SK-N-SH (cell line): ENCODE results near the gene PARP9. TPM values are rescaled to one million over a fixed set of nuclear protein-coding genes. Genes with fewer than 3 reads are reported as not detected.

Source experiments
- CTCF ChIA-PET: fragments of 300-600, 350-600 bp; formaldehyde crosslinking; extraction: SDS; loops from one replicate; lab custom pipeline; 2021; lab: Yijun Ruan, JAX
- POLR2A ChIA-PET: fragments of 350-600 bp; sonication (Branson Sonifier 250); formaldehyde crosslinking; extraction: SDS; loops from one replicate; lab custom pipeline; 2020; ENCODE audit warnings: antibody characterized with exemption, inconsistent platforms; lab: Yijun Ruan, JAX
- DNase-seq: peaks from one replicate; pipeline ENCODE4 v3.0.0; 2012
- H2AFZ ChIP-seq: fragments of 200-600 bp; sonication (generic); 2 replicates; pipeline ENCODE4 v1.8.1; 2016; ENCODE audit warnings: antibody characterized with exemption, mild to moderate bottlenecking, low read depth
- H3F3A ChIP-seq: fragments of 200-600 bp; sonication (generic); replicated peaks from 2 replicates; pipeline ENCODE3; 2016; ENCODE audit warnings: antibody characterized with exemption, mild to moderate bottlenecking; ENCODE audit not compliant: insufficient read depth
- H3K27ac ChIP-seq, 2 experiments: fragments of 200-500 bp in 1 of 2; fragments of 200-600 bp in 1 of 2; sonication (Bioruptor generic) in 1 of 2; sonication (generic), shearing (Covaris generic) in 1 of 2; 2 replicates each; pipeline versions ENCODE4 v1.5.1 to v1.6.1; 2014 to 2016; ENCODE audit warnings: low read depth in 2 of 2, inconsistent platforms in 1 of 2, low read length in 1 of 2, mild to moderate bottlenecking in 1 of 2, mixed read lengths in 1 of 2
- H3K27me3 ChIP-seq: fragments of 200-600 bp; sonication (generic), shearing (Covaris generic); 2 replicates; pipeline ENCODE4 v1.6.1; 2016; ENCODE audit warnings: mixed run types; ENCODE audit not compliant: insufficient read depth
- H3K36me3 ChIP-seq, 2 experiments: fragments of 200-500 bp in 1 of 2; fragments of 200-600 bp in 1 of 2; sonication (Bioruptor generic) in 1 of 2; sonication (generic) in 1 of 2; replicated peaks in 1 of 2; 2 replicates each; pipeline versions ENCODE3 to v1.5.1; 2014 to 2016; ENCODE audit warnings: low read length in 1 of 2, mild to moderate bottlenecking in 1 of 2; ENCODE audit not compliant: insufficient read depth in 2 of 2, control insufficient read depth in 1 of 2
- H3K4me1 ChIP-seq, 2 experiments: fragments of 200-500 bp in 1 of 2; fragments of 200-600 bp in 1 of 2; sonication (Bioruptor generic) in 1 of 2; sonication (generic), shearing (Covaris generic) in 1 of 2; 2 replicates each; pipeline versions ENCODE4 v1.5.1 to v1.6.1; 2014 to 2016; ENCODE audit warnings: low read depth in 1 of 2, low read length in 1 of 2, mixed run types in 1 of 2; ENCODE audit not compliant: insufficient read depth in 2 of 2, control insufficient read depth in 1 of 2
- H3K4me2 ChIP-seq: fragments of 200-600 bp; sonication (generic), shearing (Covaris generic); 2 replicates; pipeline ENCODE4 v1.6.1; 2017; ENCODE audit warnings: mixed run types
- H3K4me3 ChIP-seq, 2 experiments: fragments of 200-500 bp in 1 of 2; fragments of 200-600 bp in 1 of 2; sonication (Bioruptor generic) in 1 of 2; sonication (generic), shearing (Covaris generic) in 1 of 2; 2 replicates each; pipeline versions ENCODE4 v1.5.1 to v1.8.1; 2014 to 2016; ENCODE audit warnings: low read depth in 2 of 2, inconsistent platforms in 1 of 2, low read length in 1 of 2, mild to moderate bottlenecking in 1 of 2, mixed read lengths in 1 of 2, moderate library complexity in 1 of 2
- H3K79me2 ChIP-seq: fragments of 200-600 bp; sonication (generic); 2 replicates; pipeline ENCODE4 v1.8.1; 2017; ENCODE audit warnings: mild to moderate bottlenecking; ENCODE audit not compliant: insufficient read depth
- H3K9ac ChIP-seq: fragments of 200-600 bp; sonication (generic); 2 replicates; pipeline ENCODE4 v1.6.1; 2017; ENCODE audit warnings: mixed run types
- H3K9me2 ChIP-seq: fragments of 200-600 bp; sonication (generic); 2 replicates; pipeline ENCODE4 v1.6.1; 2017; ENCODE audit warnings: mixed run types
- H3K9me3 ChIP-seq: fragments of 200-600 bp; sonication (generic); 2 replicates; pipeline ENCODE4 v1.6.1; 2017; ENCODE audit warnings: mixed run types, mild to moderate bottlenecking, moderate library complexity
- H4K20me1 ChIP-seq: fragments of 200-600 bp; sonication (generic); 2 replicates; pipeline ENCODE4 v1.6.1; 2017; ENCODE audit warnings: mild to moderate bottlenecking, mixed run types; ENCODE audit not compliant: insufficient read depth
- CTCF ChIP-seq: fragments of 200-600 bp; sonication (generic); IDR thresholded peaks from 2 replicates; pipeline ENCODE4 v1.6.1; 2017; ENCODE audit warnings: antibody characterized with exemption, mild to moderate bottlenecking, moderate library complexity
- EZH2phosphoT487 ChIP-seq: fragments of 200-600 bp; sonication (generic); IDR thresholded peaks from 2 replicates; pipeline ENCODE4 v1.6.1; 2017; ENCODE audit warnings: low read depth, mixed run types, mild to moderate bottlenecking, antibody characterized with exemption, moderate library complexity, borderline replicate concordance
- FOSL2 ChIP-seq: IDR thresholded peaks from 2 replicates; pipeline ENCODE4 v1.4.0; 2012; ENCODE audit warnings: low read depth, mild to moderate bottlenecking, moderate library complexity, borderline replicate concordance
- FOXJ3 ChIP-seq: sonication (generic); formaldehyde crosslinking; IDR thresholded peaks from 2 replicates; pipeline ENCODE4 v1.5.1; 2020; ENCODE audit warnings: mild to moderate bottlenecking, missing genetic modification reagents
- GABPA ChIP-seq: IDR thresholded peaks from 2 replicates; pipeline ENCODE4 v1.4.0; 2012; ENCODE audit warnings: low read depth, mild to moderate bottlenecking
- GATA2 ChIP-seq: sonication (generic); formaldehyde crosslinking; IDR thresholded peaks from 2 replicates; pipeline ENCODE4 v1.5.0; 2020; ENCODE audit warnings: mild to moderate bottlenecking, missing genetic modification reagents
- IRF3 ChIP-seq: fragments of 150-350 bp; IDR thresholded peaks from 2 replicates; pipeline ENCODE4 v1.6.1; 2016; ENCODE audit warnings: mild to moderate bottlenecking, low read depth, low read length
- MAX ChIP-seq: IDR thresholded peaks from 2 replicates; pipeline ENCODE4 v1.4.0; 2012; ENCODE audit warnings: low read depth
- MXI1 ChIP-seq: IDR thresholded peaks from 2 replicates; pipeline ENCODE4 v1.6.1; 2012; ENCODE audit warnings: mild to moderate bottlenecking, low read depth, low read length, improper control_type of control experiment
- NRF1 ChIP-seq: IDR thresholded peaks from 2 replicates; pipeline ENCODE4 v1.6.1; 2012; ENCODE audit warnings: low read depth, mild to moderate bottlenecking, low read length
- POLR2AphosphoS5 ChIP-seq: IDR thresholded peaks from 2 replicates; pipeline ENCODE4 v1.6.1; 2012; ENCODE audit warnings: low read depth, low read length
- RFX5 ChIP-seq: IDR thresholded peaks from 2 replicates; pipeline ENCODE4 v1.6.1; 2012; ENCODE audit warnings: mild to moderate bottlenecking, improper control_type of control experiment, low read length
- SMC3 ChIP-seq: IDR thresholded peaks from 2 replicates; pipeline ENCODE4 v1.6.1; 2012; ENCODE audit warnings: low read depth, low read length, improper control_type of control experiment
- TAF1 ChIP-seq: IDR thresholded peaks from 2 replicates; pipeline ENCODE4 v1.6.1; 2012; ENCODE audit warnings: low read depth, mild to moderate bottlenecking, low read length, moderate library complexity, borderline replicate concordance
- TCF12 ChIP-seq: IDR thresholded peaks from 2 replicates; pipeline ENCODE4 v1.4.0; 2012
- WGBS: methylation state at CpG from one replicate; pipeline ENCODE4 v1.1.6; 2017; ENCODE audit warnings: low lambda C conversion rate; 5-methylcytosine and 5-hydroxymethylcytosine counted together
- polyA plus RNA-seq, 3 experiments: library from polyadenylated mRNA; depleted of rRNA; stranded (reverse); fragments of >200 nt; gene quantifications; 2 replicates each; pipeline ENCODE4 v1.2.3, GENCODE V29; 2012

The PARP9 gene
- polyA plus RNA-seq, 1 of the 3 experiments (the other 2 are of a cell fraction), result 13.5 TPM

GRCh38 chr3:122580470-122580869, 16.4 kb upstream of the PARP9 start:
- no peak overlapping the region for H3K4me2 ChIP-seq
- no peaks in the 10 kb centered on the region for H3K9me2 ChIP-seq
- H3K27ac ChIP-seq, result no peak overlapping the region
- H3K79me2 ChIP-seq, result no peaks in the 10 kb centered on the region
- H3K9me3 ChIP-seq, result peaks cover 15% of the 10 kb centered on the region; the same call in 1 of the 2 replicates
- WGBS, result 86% methylated on average over 3 of the region's 3 CpGs
- DNase-seq, result no peak
- POLR2A ChIA-PET, result no interaction called here
- TF ChIP-seq RFX5, result no peak
- TF ChIP-seq IRF3, result no peak
- no peak for TF ChIP-seq TAF1
- no peak for TF ChIP-seq MAX
- no peak for TF ChIP-seq FOXJ3
- TF ChIP-seq EZH2phosphoT487, result no peak
- no peak for TF ChIP-seq NRF1
- no peak for TF ChIP-seq FOSL2
- no peak for TF ChIP-seq MXI1
- no peak for TF ChIP-seq CTCF
- TF ChIP-seq TCF12, result no peak
- TF ChIP-seq SMC3, result no peak
- no peak for TF ChIP-seq GATA2 (CRISPR knock-in tag)
- TF ChIP-seq, all 33 proteins: peak for 0
- Histone ChIP-seq H3K36me3 (no peaks in the 10 kb centered on the region), H3K4me3 (no peak overlapping the region), H4K20me1 (no peaks in the 10 kb centered on the region), H3K4me1 (no peaks in the 10 kb centered on the region), H3K27me3 (no peaks in the 10 kb centered on the region), H3F3A (no peaks in the 10 kb centered on the region), H2AFZ (no peak overlapping the region), H3K9ac (no peak overlapping the region)
- CTCF ChIA-PET, result interaction anchor here (0.9 kb wide), 1 partner anchor 104 kb away, joined by 3 read pairs; no protein-coding TSS in a partner anchor

GRCh38 chr3:122578069-122578740, 14.1 kb upstream of the PARP9 start:
- Histone ChIP-seq H3K4me2 (no peak overlapping the region), H3F3A (no peaks in the 10 kb centered on the region), H3K9ac (no peak overlapping the region), H3K9me2 (no peaks in the 10 kb centered on the region), H3K9me3 (peaks cover 15% of the 10 kb centered on the region; the same call in 1 of the 2 replicates), H3K27ac (no peak overlapping the region), H3K27me3 (no peaks in the 10 kb centered on the region), H3K4me3 (no peak overlapping the region), H3K4me1 (no peaks in the 10 kb centered on the region; a peak in 1 of 4 replicates), H3K79me2 (no peaks in the 10 kb centered on the region), H4K20me1 (no peaks in the 10 kb centered on the region), H3K36me3 (no peaks in the 10 kb centered on the region), H2AFZ (no peak overlapping the region)
- WGBS, result 71% methylated on average over 5 of the region's 5 CpGs
- no peak for DNase-seq
- ChIA-PET POLR2A (no interaction called here), CTCF (interaction anchor here (0.8 to 1.2 kb wide), 4 partner anchors 9 to 15 kb away, joined by 3 to 4 read pairs (median 3); no protein-coding TSS in a partner anchor)
- TF ChIP-seq POLR2AphosphoS5, result no peak
- TF ChIP-seq TAF1, result no peak
- no peak for TF ChIP-seq GABPA
